B cell (primary cell): ENCODE data around the gene CASKIN1.

Experiments used
- EZH2 ChIP-seq: IDR thresholded peaks from 2 replicates; pipeline ENCODE4 v1.6.1; 2012; ENCODE audit warnings: borderline replicate concordance, low read depth, mild to moderate bottlenecking, moderate library complexity, low read length; ENCODE audit not compliant: insufficient read depth, poor library complexity, severe bottlenecking
- TF ChIP-seq, protein P1 (sequence below): fragments of 200-600 bp; IDR thresholded peaks from one replicate; pipeline ENCODE4 v1.8.0; 2022; ENCODE audit warnings: antibody characterized with exemption, mild to moderate bottlenecking

DNA sequence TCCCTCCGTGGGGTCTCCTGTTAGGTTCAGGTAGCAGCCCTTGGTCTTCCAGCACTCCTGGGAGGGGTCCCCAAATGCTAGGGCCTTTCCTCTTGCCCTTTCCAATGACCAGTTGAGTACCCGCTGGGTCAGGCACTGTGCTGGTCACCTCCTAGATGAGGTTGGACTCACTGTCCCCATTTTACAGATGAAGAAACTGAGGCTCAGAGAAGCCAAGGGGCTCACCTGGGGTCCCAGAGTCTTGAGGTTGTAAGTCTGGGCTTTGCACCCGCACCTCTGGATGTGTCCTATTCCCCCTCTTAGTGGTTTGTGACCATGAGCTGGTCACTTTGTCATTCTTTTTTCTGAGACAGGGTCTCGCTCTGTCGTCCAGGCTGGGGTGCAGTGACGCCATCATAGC, 1.4 kb upstream of the CASKIN1 start:
- TF ChIP-seq, protein P1, sequence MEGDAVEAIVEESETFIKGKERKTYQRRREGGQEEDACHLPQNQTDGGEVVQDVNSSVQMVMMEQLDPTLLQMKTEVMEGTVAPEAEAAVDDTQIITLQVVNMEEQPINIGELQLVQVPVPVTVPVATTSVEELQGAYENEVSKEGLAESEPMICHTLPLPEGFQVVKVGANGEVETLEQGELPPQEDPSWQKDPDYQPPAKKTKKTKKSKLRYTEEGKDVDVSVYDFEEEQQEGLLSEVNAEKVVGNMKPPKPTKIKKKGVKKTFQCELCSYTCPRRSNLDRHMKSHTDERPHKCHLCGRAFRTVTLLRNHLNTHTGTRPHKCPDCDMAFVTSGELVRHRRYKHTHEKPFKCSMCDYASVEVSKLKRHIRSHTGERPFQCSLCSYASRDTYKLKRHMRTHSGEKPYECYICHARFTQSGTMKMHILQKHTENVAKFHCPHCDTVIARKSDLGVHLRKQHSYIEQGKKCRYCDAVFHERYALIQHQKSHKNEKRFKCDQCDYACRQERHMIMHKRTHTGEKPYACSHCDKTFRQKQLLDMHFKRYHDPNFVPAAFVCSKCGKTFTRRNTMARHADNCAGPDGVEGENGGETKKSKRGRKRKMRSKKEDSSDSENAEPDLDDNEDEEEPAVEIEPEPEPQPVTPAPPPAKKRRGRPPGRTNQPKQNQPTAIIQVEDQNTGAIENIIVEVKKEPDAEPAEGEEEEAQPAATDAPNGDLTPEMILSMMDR = no peak
- TF ChIP-seq EZH2 = no peak
